ENCODE measurements around the gene PALB2.
A peak's percentile ranks its signal among the peaks of the same experiment; 100 is the strongest.
"Not testable (repeated sequence)": the region's sequence is repeated elsewhere in the genome, so short reads cannot be mapped to it uniquely, and the experiment has no call there.

Gene PALB2

GRCh38 chr16:23642246-23642774, 1.2 kb upstream of the PALB2 start:
- DNase-seq: no peak

GRCh38 chr16:23640615-23640930, 537 bp downstream of the PALB2 start:
- no peak for DNase-seq

GRCh38 chr16:23635958-23636357, 5.2 kb downstream of the PALB2 start:
- no peak for DNase-seq

GRCh38 chr16:23634461-23635036, 6.6 kb downstream of the PALB2 start:
- DNase-seq: no peak

GRCh38 chr16:23631874-23632273, 9.2 kb downstream of the PALB2 start:
- DNase-seq: not testable (repeated sequence)

GRCh38 chr16:23629516-23629915, 11.6 kb downstream of the PALB2 start:
- DNase-seq: no peak

GRCh38 chr16:23624092-23624491, 17.0 kb downstream of the PALB2 start:
- no peak for DNase-seq

- DNase-seq: no peak
These were observed 25.3 kb downstream of the PALB2 start for GRCh38 chr16:23615805-23616204.

GRCh38 chr16:23611936-23612335, 29.2 kb downstream of the PALB2 start:
- no peak for DNase-seq

- not testable (repeated sequence) for DNase-seq
These were observed 30.2 kb downstream of the PALB2 start for GRCh38 chr16:23610905-23611304.

- no peak for DNase-seq
These were observed 31.2 kb downstream of the PALB2 start for GRCh38 chr16:23609929-23610328.

- no peak for DNase-seq
These were observed 32.9 kb downstream of the PALB2 start for GRCh38 chr16:23608194-23608593.

GRCh38 chr16:23607726-23608125, 33.4 kb downstream of the PALB2 start:
- no peak for DNase-seq

GRCh38 chr16:23597003-23597756, 43.9 kb downstream of the PALB2 start:
- DNase-seq: no peak

- peak; percentile 97 for DNase-seq
These were observed 45.0 kb downstream of the PALB2 start, which contains the start of gene NDUFAB1 for GRCh38 chr16:23595951-23596720. NDUFAB1 (minus strand) TSS chr16:23596316; CDS start chr16:23596290, 26 bp downstream.

- no peak for DNase-seq
These were observed 45.7 kb downstream of the PALB2 start for GRCh38 chr16:23595246-23595950.

- DNase-seq: no peak
These were observed 46.9 kb downstream of the PALB2 start for GRCh38 chr16:23594186-23594585.

GRCh38 chr16:23590181-23590580, 50.9 kb downstream of the PALB2 start:
- no peak for DNase-seq

GRCh38 chr16:23587726-23588125, 53.4 kb downstream of the PALB2 start:
- no peak for DNase-seq

- no peak for DNase-seq
These were observed 56.7 kb downstream of the PALB2 start for GRCh38 chr16:23584186-23585076.

GRCh38 chr16:23583271-23583670, 57.8 kb downstream of the PALB2 start:
- DNase-seq: not testable (repeated sequence)

GRCh38 chr16:23581764-23582163, 59.3 kb downstream of the PALB2 start:
- DNase-seq: no peak
